GM12878 (cell line): ENCODE measurements around the gene ATG9B. TPM values are rescaled to one million over a fixed set of nuclear protein-coding genes. Genes with fewer than 3 reads are reported as not detected.

ENCODE experiments used
- CREM ChIP-seq: IDR thresholded peaks from 2 replicates; pipeline ENCODE4 v1.6.1; 2014; ENCODE audit warnings: antibody characterized with exemption, low read depth
- GATAD2B ChIP-seq: fragments of 450-650 bp; conservative IDR thresholded peaks from 2 replicates; pipeline ENCODE4 v1.6.1; 2017; ENCODE audit warnings: low read depth, mild to moderate bottlenecking, moderate library complexity
- MEF2A ChIP-seq: IDR thresholded peaks from 2 replicates; pipeline ENCODE4 v1.6.1; 2011; ENCODE audit warnings: low read depth, mild to moderate bottlenecking, low read length, moderate library complexity; ENCODE audit not compliant: insufficient read depth
- MEF2B ChIP-seq: fragments of 450-650 bp; IDR thresholded peaks from 2 replicates; pipeline ENCODE4 v1.6.1; 2018; ENCODE audit warnings: mild to moderate bottlenecking, moderate library complexity; ENCODE audit not compliant: partially characterized antibody, poor library complexity, severe bottlenecking
- PAX8 ChIP-seq: fragments of 450-650 bp; IDR thresholded peaks from 2 replicates; pipeline ENCODE4 v1.6.1; 2017; ENCODE audit warnings: mild to moderate bottlenecking, moderate library complexity
- RCOR1 ChIP-seq: conservative IDR thresholded peaks from 2 replicates; pipeline ENCODE4 v1.6.1; 2012; ENCODE audit warnings: low read depth, low read length, improper control_type of control experiment
- SIN3A ChIP-seq: IDR thresholded peaks from 2 replicates; pipeline ENCODE4 v1.6.1; 2012; ENCODE audit warnings: low read depth, low read length, improper control_type of control experiment
- SMC3 ChIP-seq: IDR thresholded peaks from 2 replicates; pipeline ENCODE4 v1.6.1; 2011; ENCODE audit warnings: low read length, improper control_type of control experiment, borderline replicate concordance
- TAF1 ChIP-seq: IDR thresholded peaks from 2 replicates; pipeline ENCODE4 v1.6.1; 2011; ENCODE audit warnings: mild to moderate bottlenecking, low read depth, low read length, borderline replicate concordance
- ZNF622 ChIP-seq: fragments of 450-650 bp; IDR thresholded peaks from 2 replicates; pipeline ENCODE4 v1.6.1; 2017; ENCODE audit warnings: mild to moderate bottlenecking, inconsistent platforms
- polyA plus RNA-seq, 11 experiments: library from polyadenylated mRNA; depleted of rRNA in 4 of 11; unstranded in 6 of 11; stranded (reverse) in 5 of 11; fragments of >200 nt; fragmentation: Nextera tagmentation in 4 of 11; fragmentation: Illumina TruSeq in 1 of 11; extraction: Ambion mirVana in 4 of 11; extraction: Trizol in 1 of 11; gene quantifications; 1 replicate in 1 of 11; 2 replicates in 10 of 11; pipeline versions ENCODE4 v1.2.1 to v1.2.3, GENCODE V29; 2011 to 2016; ENCODE audit warnings: inconsistent platforms in 2 of 11, missing spikeins in 2 of 11, low read depth in 1 of 11
- total RNA-seq, 4 experiments: library from RNA; depleted of rRNA in 3 of 4; stranded (reverse); fragments of >200 nt in 3 of 4; fragmentation: Illumina TruSeq in 1 of 4; extraction: Trizol in 1 of 4; gene quantifications; 2 replicates each; pipeline versions ENCODE4 v1.2.1 to v1.2.3, GENCODE V29; 2013 to 2021
- TF ChIP-seq, protein P1 (sequence below): fragments of 450-650 bp; formaldehyde crosslinking; IDR thresholded peaks from 2 replicates; pipeline ENCODE4 v1.4.0; 2022; ENCODE audit warnings: mild to moderate bottlenecking, moderate library complexity
- TF ChIP-seq, protein P2 (sequence below): IDR thresholded peaks from 2 replicates; pipeline ENCODE4 v1.6.1; 2011; ENCODE audit warnings: borderline replicate concordance, low read depth, mild to moderate bottlenecking, moderate library complexity, mixed read lengths, low read length; ENCODE audit not compliant: insufficient read depth; ENCODE audit errors: extremely low read length
- TF ChIP-seq, protein P3 (sequence below): fragments of 450-650 bp; IDR thresholded peaks from 2 replicates; pipeline ENCODE4 v1.6.1; 2018; ENCODE audit warnings: mild to moderate bottlenecking, low read depth, moderate library complexity; ENCODE audit not compliant: partially characterized antibody
- TF ChIP-seq, protein P4 (sequence below): fragments of 450-650 bp; IDR thresholded peaks from 2 replicates; pipeline ENCODE4 v1.6.1; 2016; ENCODE audit warnings: mild to moderate bottlenecking
- TF ChIP-seq, protein P5 (sequence below): IDR thresholded peaks from 2 replicates; pipeline ENCODE4 v1.6.1; 2011; ENCODE audit warnings: low read depth, mild to moderate bottlenecking, low read length, moderate library complexity, borderline replicate concordance; ENCODE audit errors: extremely low read depth
- TF ChIP-seq, protein P6 (sequence below): fragments of 450-650 bp; IDR thresholded peaks from 2 replicates; pipeline ENCODE4 v1.6.1; 2017; ENCODE audit warnings: borderline replicate concordance

ATG9B gene
- total and polyA plus RNA-seq, 10 of the 15 experiments (the other 5 are each of a cell fraction or from before 2014, with no cell fraction given) = 0.01 to 0.83 (median 0.12) TPM; not detected in 2

DNA sequence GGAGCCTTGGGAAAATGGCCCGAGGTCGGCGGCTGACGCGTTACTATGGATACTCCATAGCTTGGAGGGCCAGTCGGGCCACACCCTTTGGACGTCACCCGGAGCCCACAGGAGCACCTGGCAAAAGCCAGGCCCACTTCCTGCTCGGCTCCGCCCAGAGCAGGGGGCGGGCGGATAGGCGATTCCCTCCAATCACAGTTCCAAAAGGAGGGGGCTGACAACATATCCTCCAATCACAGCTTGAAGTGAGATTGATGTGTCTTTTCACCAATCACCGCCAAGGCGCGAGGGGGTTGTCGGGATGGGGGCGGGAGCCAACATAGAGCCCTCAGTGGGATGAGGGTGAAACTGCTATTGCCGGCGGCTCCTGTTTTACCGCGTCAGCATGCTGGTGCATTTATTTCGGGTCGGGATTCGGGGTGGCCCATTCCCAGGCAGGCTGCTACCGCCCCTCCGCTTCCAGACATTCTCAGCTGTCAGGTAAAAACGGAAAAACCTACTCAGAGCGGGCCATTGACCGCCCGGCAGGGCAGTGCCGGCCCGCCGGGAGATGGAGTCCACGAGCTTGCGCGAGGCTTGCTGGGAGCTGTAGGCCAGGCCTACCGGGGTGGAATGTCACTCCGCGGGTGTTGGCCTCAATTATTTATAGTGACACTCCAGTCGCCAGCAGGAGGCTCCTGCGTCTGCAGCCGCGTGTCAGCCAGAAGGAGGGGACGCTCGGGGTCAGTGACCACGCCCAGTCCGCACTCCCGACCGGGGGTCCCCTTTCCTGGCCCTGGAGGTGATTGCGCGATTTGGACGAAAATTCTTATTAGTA is 4.0 kb upstream of the ATG9B start, which contains the start of gene ABCB8 (continued):
- TF ChIP-seq, protein P1, sequence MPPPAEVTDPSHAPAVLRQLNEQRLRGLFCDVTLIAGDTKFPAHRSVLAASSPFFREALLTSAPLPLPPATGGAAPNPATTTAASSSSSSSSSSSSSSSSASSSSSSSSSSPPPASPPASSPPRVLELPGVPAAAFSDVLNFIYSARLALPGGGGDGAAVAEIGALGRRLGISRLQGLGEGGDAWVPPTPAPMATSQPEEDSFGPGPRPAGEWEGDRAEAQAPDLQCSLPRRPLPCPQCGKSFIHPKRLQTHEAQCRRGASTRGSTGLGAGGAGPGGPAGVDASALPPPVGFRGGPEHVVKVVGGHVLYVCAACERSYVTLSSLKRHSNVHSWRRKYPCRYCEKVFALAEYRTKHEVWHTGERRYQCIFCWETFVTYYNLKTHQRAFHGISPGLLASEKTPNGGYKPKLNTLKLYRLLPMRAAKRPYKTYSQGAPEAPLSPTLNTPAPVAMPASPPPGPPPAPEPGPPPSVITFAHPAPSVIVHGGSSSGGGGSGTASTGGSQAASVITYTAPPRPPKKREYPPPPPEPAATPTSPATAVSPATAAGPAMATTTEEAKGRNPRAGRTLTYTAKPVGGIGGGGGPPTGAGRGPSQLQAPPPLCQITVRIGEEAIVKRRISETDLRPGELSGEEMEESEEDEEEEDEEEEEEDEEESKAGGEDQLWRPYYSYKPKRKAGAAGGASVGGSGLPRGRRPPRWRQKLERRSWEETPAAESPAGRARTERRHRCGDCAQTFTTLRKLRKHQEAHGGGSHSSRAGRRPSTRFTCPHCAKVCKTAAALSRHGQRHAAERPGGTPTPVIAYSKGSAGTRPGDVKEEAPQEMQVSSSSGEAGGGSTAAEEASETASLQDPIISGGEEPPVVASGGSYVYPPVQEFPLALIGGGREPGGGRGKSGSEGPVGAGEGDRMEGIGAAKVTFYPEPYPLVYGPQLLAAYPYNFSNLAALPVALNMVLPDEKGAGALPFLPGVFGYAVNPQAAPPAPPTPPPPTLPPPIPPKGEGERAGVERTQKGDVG (CRISPR knock-in tag) = no peak
- TF ChIP-seq, protein P2, sequence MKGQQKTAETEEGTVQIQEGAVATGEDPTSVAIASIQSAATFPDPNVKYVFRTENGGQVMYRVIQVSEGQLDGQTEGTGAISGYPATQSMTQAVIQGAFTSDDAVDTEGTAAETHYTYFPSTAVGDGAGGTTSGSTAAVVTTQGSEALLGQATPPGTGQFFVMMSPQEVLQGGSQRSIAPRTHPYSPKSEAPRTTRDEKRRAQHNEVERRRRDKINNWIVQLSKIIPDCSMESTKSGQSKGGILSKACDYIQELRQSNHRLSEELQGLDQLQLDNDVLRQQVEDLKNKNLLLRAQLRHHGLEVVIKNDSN = no peak
- TF ChIP-seq, protein P3, sequence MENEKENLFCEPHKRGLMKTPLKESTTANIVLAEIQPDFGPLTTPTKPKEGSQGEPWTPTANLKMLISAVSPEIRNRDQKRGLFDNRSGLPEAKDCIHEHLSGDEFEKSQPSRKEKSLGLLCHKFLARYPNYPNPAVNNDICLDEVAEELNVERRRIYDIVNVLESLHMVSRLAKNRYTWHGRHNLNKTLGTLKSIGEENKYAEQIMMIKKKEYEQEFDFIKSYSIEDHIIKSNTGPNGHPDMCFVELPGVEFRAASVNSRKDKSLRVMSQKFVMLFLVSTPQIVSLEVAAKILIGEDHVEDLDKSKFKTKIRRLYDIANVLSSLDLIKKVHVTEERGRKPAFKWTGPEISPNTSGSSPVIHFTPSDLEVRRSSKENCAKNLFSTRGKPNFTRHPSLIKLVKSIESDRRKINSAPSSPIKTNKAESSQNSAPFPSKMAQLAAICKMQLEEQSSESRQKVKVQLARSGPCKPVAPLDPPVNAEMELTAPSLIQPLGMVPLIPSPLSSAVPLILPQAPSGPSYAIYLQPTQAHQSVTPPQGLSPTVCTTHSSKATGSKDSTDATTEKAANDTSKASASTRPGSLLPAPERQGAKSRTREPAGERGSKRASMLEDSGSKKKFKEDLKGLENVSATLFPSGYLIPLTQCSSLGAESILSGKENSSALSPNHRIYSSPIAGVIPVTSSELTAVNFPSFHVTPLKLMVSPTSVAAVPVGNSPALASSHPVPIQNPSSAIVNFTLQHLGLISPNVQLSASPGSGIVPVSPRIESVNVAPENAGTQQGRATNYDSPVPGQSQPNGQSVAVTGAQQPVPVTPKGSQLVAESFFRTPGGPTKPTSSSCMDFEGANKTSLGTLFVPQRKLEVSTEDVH = no peak
- TF ChIP-seq, protein P4, sequence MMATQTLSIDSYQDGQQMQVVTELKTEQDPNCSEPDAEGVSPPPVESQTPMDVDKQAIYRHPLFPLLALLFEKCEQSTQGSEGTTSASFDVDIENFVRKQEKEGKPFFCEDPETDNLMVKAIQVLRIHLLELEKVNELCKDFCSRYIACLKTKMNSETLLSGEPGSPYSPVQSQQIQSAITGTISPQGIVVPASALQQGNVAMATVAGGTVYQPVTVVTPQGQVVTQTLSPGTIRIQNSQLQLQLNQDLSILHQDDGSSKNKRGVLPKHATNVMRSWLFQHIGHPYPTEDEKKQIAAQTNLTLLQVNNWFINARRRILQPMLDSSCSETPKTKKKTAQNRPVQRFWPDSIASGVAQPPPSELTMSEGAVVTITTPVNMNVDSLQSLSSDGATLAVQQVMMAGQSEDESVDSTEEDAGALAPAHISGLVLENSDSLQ = peak; percentile 99
- TF ChIP-seq PAX8 = no peak
- TF ChIP-seq CREM = peak; percentile 60
- TF ChIP-seq SMC3 = peak; percentile 49; the same call in 1 of the 2 replicates
- TF ChIP-seq, protein P5, sequence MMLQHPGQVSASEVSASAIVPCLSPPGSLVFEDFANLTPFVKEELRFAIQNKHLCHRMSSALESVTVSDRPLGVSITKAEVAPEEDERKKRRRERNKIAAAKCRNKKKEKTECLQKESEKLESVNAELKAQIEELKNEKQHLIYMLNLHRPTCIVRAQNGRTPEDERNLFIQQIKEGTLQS = no peak
- no peak for TF ChIP-seq RCOR1
- no peak for TF ChIP-seq TAF1
- TF ChIP-seq MEF2A = 0 out of 2 replicates have a peak, but pooled peaks have one; percentile 24
- TF ChIP-seq GATAD2B = 0 out of 2 replicates have a peak, but pooled peaks have one; percentile 10
- no peak for TF ChIP-seq SIN3A
- TF ChIP-seq, protein P6, sequence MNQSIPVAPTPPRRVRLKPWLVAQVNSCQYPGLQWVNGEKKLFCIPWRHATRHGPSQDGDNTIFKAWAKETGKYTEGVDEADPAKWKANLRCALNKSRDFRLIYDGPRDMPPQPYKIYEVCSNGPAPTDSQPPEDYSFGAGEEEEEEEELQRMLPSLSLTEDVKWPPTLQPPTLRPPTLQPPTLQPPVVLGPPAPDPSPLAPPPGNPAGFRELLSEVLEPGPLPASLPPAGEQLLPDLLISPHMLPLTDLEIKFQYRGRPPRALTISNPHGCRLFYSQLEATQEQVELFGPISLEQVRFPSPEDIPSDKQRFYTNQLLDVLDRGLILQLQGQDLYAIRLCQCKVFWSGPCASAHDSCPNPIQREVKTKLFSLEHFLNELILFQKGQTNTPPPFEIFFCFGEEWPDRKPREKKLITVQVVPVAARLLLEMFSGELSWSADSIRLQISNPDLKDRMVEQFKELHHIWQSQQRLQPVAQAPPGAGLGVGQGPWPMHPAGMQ = no peak
- no peak for TF ChIP-seq ZNF622
- TF ChIP-seq MEF2B = peak; percentile 29
